Lower leg skin (tissue), 3 donors: ENCODE data around the gene ZNF853.

Experiments
- CTCF ChIP-seq, 3 donors: fragments of 450-650 bp; IDR thresholded peaks; one replicate each; pipeline ENCODE4 v1.5.1; 2016; ENCODE audit warnings: antibody characterized with exemption in 3 of 3, mild to moderate bottlenecking in 3 of 3, moderate library complexity in 2 of 3
- POLR2A ChIP-seq, 2 donors: fragments of 450-650 bp; IDR thresholded peaks; one replicate each; pipeline ENCODE4 v1.6.1; 2016 to 2017; ENCODE audit warnings: antibody characterized with exemption in 2 of 2, mild to moderate bottlenecking in 1 of 2, moderate library complexity in 1 of 2

- TF ChIP-seq CTCF (IDR thresholded peaks at IDR 0.05) (no peak), POLR2A (IDR thresholded peaks at IDR 0.05) (no peak)
These were observed 6.1 kb downstream of the ZNF853 start for GRCh38 chr7:6621195-6622133.
